Stimulated activated CD4-positive, alpha-beta T cell treated with anti-CD3 and anti-CD28 coated beads, Interleukin-2, amount 100 ng/mL, for 24 hours (primary cell): Measurements from ENCODE around the gene FANCC.
"Not testable (repeated sequence)": the region's sequence is repeated elsewhere in the genome, so short reads cannot be mapped to it uniquely, and the experiment has no call there.

Source experiments
- DNase-seq, 2 donors: peaks; one replicate each; pipeline ENCODE4 v3.0.0-alpha.2; 2020

The FANCC gene

DNA sequence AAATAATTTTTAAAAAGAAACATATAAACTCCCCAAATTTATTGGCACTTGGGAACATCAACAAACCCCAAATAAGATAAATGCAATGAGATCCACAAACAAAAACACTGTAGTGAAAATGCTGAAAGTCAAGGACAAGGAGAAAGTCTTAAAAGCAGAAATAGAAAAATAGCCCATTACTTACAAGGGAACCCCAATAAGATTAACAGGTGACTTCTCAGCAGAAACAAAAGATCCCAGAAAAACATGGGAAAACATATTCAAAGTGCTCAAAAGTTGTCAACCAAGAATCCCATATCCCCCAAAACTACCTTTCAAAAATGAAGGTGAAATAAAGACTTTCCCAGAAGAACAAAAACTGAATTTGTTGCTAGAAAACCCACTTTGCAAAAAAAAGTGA is 40.0 kb downstream of the FANCC start:
- no peak for DNase-seq

DNA sequence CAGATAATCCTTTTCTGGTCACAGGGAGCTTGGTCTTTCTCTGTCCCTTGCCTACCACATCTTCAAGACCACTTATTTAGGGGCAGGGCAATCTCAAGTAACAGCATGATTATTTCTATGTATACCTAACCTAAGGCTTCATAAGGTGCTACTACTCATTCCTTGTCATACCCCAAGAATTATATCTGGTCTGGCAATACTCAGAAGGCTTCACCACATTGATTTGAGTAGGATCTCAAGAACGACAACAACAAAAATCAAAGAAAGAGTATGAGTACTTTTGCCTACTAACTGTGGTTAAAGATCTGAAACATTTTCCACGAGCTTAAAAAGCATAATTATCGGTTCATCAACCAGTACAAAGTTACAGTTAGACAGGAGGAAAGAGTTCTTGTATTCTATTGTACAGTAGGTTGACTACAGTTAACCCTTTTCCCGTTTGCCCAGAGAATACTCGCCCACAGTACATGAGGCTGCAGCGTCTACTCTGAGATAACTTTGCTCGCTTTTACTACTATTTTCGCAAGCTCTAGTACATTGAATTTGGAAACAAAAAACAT is 41.0 kb downstream of the FANCC start:
- DNase-seq, result no peak

DNA sequence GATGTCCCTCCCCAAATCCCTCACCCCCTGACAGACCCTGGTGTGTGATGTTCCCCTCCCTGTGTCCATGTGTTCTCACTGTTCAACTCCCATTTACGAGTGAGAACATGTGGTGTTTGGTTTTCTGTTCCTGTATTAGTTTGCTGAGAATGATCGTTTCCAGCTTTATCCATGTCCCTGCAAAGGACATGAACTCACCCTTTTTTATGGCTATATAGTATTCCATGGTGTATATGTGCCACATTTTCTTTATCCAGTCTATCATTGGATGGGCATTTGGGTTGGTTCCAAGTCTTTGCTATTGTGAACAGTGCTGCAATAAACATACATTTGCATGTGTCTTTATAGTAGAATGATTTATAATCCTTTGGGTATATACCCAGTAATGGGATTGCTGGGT is 43.3 kb downstream of the FANCC start:
- DNase-seq, result not testable (repeated sequence)

DNA sequence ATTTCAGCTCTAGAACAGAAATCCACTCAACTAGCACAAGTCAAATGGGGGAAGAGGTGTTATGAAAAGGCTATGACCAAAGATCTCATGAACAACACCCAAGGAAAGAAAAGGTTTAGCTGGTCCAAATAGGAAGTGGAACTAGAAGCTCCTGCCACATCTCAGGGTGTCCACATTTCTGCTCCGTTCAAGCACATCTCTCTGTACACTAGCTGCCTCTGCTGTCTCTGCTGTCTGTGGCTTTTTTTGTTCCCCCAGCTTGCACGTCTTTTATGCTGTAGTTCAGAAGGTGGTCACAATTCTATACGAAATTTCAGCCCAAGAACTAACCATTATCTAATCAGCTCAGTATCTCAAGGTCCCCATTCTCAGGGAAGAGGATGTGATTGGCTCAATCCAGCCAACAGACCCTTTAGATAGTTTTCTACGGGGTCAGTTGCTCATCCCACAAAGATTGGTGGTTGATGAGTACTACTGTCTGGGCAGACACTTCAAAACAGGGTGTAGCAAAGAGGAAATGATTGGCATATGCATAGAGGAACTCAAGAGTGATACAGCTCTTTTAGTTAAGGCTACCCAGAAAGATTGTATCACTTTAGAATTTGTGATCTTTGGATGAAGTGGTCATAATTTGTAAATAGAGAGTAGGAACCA is 44.0 kb downstream of the FANCC start:
- DNase-seq, result no peak

DNA sequence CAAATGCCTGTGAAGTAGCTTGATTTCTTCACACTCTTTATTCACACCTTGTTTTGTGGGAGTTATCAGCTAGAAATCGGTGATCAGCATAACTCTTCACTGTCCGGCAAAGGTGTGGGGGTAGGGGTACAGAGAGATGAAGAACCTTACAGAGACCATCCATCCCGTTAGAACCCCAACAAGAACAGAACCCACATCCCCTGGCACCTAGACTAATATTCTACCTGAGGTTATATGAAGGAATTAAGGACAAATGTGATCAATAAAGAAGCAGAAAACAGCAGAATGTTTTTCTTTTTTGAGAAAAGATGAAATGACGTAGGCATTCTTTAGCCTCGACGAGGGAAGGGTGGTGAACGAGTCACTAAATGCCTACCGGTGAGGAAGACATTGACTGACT is 44.7 kb downstream of the FANCC start:
- no peak for DNase-seq

DNA sequence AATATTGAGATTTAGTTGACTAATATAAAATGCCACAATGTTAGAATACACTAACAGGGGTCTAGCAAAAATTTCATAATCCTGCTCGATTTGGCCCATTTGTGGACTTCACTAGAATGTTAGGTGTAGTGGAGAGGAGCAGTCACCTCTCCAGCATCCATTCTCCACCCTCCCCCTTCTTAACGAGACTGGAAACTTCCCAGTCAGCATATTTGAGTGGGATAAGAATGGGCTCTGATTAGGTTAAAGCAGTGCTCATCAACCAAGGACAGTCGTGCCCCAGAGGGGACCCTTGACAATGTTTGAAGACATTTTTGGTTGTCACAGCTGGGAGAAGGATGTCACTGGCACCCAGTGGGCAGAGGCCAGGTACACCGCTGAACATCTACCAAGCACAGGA is 46.7 kb downstream of the FANCC start:
- DNase-seq, result no peak

DNA sequence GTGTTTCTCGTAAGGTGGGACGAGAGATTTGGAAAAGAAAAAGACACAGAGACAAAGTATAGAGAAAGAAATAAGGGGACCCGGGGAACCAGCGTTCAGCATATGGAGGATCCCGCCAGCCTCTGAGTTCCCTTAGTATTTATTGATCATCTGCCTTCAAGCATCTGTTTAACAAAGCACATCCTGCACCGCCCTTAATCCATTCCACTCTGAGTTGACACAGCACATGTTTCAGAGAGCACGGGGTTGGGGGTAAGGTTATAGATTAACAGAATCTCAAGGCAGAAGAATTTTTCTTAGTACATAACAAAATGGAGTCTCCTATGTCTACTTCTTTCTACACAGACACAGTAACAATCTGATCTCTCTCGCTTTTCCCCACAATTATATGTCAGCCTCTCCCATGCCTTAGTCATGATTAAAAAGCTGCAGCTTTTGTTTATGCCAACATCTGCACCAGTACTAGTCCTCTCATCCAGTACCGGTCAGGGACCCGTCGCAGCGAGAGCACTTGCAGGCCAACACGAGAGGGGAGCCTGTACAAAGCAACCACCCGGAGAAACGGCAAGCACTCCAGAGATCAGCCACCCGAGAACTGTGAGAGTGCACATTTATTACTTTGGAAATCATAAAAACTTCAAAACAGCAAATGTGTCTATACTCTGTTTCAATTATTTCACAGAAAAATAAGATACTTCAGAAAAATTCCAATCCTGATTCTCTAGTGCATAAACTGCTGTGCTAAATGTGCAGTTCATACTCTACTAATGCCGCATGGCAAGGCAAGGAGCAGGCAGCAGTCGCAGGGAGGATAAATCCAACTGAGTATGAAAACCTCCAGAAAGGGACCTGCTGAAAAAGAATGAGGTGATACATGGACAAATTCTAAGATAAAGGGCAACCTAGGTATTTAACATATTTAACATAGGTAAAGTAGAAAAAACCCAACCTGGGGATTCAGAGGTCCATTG is 47.4 kb downstream of the FANCC start:
- DNase-seq, result not testable (repeated sequence)

DNA sequence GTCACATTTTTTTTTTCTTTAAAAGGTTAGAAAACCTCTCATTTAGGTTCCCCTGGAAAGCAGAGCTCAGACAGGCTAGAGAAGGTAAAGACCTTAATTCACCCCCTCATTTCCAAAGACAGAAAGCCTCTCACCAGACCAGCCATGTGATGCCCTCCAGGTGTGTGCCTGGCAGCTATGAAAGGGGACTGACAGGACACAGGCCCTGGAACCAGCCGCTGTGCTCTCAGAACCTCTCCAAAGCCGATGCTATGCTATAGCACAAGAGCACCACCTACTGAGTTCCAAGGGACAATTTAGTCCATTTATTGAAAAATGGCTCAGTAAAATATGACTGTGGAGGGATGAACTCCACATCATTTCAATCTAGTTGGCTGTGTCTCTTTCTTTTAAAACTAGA is 48.8 kb downstream of the FANCC start:
- no peak for DNase-seq

DNA sequence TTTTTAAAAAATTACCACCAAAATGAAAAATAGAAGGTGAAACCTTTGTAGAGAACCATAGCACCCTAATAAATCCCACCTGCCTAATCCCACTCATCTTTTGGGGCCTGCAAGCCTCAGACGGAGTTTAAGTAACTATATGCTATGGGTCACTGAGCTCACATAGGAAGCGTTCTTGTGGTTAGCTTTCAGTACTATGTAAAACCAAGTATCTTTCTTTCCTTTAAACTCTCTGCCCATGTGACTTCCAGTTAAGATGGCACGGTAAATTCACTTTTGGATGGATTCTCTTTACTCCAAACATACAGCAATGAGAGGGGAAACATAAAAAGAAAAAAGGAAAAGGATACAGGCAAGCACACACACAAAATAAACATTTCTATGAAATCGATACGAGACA is 50.9 kb downstream of the FANCC start:
- no peak for DNase-seq

DNA sequence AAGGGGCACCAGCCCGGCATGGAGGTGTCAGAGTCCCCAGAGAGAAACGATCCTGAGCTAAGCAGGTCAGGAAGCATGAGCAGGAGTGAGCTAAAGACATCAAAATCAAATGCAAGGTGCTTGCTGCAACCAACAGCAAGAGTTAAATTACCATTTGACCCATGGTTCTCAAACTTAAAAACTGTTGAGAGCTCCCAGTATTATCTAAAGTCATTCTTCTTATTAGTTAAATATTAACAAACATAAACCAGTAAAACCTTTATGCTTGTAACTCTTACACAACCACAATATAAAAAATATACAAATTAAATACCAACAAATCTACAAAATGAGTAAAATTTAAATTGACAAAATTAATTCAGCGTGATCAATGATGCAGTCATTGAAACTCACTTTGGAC is 51.5 kb downstream of the FANCC start:
- no peak for DNase-seq

DNA sequence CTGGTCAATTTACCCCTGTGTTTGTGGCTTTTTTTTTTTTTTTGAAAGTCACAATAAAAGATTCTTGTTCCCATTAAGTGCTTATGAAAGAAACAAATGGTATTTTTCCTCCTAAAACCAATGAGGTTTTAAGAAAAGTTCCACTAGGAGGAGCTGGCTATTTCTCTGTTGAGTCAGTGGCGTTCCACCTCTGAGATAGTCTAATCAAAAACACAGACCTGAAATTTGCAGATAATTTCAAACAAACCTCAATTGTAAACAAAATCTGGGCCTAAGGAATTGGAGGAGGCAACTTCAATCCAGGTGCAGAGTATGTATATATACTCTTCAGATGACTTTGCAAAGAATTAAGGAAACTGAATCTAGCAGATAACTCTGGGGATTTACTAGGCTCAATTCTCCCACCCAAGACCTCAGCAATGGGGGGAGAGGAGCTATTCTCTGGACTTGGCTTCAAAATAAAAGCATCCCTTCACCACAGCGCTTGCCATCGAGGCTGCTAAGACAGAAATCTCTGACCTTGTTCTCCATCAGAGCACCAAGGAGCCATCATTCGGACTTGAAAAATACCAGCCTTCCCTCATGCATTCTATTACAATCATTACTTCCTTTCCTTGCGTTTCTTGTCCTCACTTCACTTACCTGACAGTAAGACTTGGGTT is 52.4 kb downstream of the FANCC start:
- no peak for DNase-seq

DNA sequence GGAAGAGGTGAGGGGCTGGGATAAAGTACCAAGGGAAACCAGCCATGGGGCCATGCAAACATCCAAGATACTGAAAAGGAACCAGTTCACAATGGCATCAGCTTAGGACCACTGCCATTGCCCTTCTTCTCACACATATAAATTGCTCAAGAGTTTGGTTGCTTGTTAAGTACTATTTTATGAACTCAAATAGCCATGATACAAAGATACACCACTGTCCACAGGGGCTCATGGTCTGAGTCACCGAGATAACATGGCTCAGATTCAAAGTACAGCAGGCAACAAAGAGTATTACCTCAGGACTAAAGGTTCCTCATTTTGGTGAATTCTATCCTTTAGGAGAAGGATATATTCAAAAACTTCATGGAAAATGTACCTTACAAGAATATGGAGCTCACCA is 55.6 kb downstream of the FANCC start:
- no peak for DNase-seq

DNA sequence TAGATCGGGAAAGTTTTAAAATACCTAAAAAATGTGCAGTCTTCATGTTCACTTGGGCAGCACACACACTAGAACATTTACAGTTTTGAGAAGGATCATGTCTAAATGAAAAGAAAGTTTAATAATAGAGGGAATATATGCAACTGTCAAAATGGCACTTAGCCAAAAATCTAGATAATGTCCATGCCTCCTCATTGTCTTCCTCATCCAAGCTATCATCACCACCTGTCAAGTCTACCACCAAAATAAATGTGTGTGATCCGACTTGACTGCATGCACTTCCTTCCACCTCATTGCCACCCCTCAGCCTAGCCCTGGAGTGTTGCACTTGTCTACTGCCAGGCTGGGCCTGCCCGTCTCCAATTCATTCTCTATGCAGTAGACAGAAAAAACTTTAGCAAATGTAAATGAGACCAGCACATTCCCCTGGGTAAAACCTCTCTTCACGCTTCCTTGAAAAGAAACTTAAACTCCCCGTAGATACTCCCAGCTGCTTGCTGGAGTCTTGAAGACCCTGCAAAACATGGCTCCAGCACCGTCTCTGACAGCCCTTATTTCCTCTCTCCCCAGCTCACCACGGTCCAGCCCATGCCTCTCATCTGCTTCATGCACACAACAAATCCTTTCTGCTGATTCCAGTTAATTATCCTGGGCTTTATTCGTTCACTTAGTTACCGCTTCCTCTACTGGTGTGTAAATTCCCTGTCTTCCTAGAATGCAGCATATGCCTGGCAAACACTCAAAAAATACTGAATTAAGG is 66.9 kb downstream of the FANCC start:
- DNase-seq, result no peak

DNA sequence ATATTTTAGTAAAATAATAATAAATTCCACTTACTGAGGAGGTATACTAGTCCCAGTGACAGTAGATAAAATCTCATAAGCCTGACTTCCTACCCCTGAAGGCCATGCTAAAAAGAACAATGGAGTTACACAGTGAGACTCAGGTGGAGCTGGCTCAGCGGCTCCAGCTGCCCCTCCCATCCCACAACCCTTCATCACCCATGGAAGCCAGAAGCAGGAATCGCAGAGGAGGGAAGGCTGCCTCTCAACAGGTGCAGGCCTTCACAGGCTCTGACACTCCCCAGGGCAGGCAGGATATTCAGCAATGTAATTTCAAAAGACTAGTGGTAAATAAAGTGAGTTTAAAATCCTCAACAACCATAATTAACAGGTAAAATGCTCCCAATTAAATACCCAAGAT is 67.5 kb downstream of the FANCC start:
- no peak for DNase-seq

DNA sequence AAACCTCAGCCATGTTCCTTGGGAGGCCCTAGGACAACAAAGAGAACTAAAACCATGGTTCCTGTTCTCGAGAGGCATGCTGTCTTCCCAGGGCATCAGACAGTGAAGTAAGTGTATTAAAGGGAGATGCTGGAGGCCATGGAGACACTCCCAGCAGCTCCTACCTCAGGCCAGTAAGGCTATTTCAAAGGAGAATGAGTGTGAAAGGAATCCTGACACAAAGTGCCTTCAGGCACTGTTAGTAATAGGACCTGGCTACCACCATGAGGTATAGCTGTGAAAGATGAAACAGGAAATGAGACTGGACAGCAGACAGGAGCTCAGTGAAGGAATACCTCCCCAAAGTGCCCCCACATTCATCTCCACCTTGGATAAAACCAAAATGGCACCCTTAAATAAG is 71.0 kb downstream of the FANCC start:
- DNase-seq, result no peak

DNA sequence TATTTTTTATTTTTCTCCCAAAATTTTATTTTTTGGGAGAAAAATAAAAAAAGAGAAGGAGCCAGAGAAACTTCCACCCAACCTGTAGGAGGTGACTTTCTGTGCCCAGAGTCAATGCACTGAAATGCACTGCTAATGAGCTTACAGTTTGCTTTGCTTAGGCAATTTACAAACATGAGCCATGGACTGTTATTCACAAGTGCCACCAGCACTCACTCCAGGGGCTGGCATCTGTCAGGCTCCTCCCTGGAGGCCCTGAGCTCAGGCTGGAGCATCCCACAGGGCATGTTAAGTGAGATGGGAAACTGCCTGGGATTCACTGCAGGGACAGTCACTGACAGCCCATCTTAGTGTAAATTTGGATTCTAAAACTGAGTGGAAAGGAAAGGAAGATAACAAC is 74.9 kb downstream of the FANCC start:
- no peak for DNase-seq

DNA sequence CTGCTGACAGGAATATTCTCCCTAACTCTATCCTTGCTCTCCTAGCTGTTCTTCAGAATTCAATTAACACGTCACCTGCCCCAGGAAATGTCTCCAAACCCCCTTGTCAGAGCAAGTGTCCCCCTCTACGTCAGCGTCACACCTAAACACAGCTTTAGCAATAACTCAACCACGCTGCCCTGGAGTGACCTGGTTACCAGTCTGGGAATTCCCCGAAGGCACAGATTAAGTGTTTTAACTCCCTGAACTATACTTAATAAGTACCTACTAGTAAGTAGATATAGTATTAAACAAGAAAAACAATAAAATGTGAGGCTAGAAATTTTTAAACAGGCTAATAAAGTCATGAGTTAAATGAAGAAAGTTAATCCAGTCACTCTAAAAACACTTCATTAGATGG is 78.4 kb downstream of the FANCC start:
- no peak for DNase-seq

DNA sequence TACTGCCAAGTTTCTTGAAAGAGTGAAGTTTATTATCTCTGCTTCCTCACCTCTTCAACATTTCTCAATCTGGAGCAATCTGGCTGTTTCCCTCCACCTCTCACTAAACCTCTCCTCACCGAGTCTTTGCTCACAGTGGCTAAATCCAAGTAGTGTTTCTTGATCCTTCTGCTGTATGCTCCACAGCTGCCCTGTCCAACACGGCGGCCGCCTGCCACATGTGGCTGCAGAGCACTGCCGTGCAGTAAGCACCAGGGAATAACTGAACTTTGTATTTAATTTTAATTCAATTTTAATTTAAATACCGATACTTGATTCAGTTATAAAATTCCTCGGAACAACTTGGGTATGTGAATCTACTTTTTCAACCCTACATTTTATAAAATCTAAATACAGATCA is 80.2 kb downstream of the FANCC start:
- no peak for DNase-seq

DNA sequence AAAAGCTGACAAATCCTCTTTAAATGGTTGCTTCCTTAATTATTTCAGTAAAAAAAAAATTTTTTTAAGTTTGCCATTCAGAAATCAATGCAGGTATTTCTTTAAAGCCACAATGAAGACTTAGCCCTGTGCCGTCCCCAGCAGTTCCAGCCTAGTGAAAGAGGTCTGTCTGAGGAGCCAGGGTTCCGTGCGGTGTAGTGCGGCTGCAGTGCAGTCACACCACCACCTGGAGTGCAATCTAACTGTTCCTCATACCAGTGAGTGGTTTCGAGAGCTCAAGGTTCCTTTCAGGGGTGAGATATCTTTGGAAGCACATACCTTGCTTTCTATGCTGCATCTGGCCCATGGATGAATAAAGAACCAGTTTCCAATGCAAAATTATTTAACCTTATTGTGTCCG is 87.5 kb downstream of the FANCC start:
- DNase-seq, result no peak

DNA sequence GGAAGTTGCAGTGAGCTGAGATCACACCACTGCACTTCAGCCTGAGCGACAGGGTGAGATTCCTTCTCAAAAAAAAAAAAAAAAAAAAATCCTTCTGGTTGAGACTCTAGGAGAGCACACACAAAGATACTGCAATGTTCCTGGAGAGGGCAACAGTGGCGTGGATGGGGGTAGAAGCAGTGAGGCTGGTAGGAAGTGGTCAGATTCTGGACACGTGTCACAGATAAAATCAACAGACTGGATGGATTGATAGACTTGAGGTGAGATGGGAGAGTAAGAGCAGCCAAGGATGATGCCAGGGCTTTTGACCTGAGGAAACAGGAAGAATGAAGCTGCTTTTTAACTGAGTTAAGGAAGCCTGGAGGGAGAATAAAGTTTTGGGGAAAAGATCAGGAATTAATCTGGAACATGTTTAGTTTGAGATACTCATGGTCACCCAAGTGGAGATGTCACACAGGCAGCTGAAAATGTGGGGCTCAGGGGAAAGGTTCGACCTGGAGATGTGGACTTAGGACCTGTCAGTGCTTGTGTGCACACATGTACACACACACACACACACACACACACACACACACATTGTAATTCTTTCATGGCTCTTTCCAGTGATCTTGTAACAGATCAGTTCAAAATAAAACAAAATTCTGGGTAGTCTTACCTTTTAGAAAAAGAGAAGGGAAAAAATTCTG is 88.1 kb downstream of the FANCC start:
- DNase-seq, result no peak

DNA sequence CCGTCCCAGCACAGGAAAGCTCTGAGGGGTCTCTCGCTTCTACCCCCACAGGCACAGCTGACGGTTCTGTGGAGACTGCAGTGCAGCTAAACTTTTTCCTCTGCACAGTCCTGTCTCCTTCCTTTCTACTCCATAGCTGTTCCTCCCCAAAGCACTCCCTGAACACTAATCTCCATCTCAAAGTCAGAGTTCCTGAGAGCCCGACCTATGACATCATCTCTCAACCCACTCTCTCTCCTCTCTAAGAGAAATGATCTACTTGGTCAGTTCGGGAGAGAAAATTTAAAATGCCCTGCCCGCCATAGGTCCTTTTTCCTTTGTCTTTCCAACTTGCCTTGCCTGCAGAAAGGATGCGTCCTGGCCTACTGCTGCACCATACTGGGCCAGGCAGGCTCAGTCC is 90.6 kb downstream of the FANCC start:
- no peak for DNase-seq

DNA sequence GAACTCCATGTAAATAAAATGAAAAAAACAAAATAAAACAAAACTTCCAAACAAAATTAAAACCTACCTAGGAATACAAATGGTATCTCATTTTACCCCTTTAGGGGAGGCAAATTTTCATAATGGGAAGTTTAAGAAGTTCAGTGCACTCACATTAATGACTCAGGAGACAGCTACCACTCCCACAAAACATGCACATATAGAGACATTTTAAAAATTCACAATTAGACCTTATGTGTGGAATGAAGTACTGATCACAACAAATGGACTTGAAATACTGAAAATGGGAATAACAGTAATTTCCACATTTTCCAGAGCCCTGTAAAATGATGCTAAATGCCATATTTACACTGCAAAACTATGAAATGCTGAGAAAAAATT is 91.8 kb downstream of the FANCC start:
- DNase-seq, result no peak
